ENCODE data around the gene TGFB1I1.

- TF ChIP-seq EZH2 (IDR thresholded peaks at IDR 0.05; ENCODE audit: borderline replicate concordance, low read length) (no peak), CTCF (IDR thresholded peaks at IDR 0.05; ENCODE audit: low read length) (no peak)
Observed at GRCh38 chr16:31465788-31466370, 6.1 kb upstream of the TGFB1I1 start.

Data from OCI-LY1 (cell line).